ENCODE results near the gene DOCK1.

The DOCK1 gene

GRCh38 chr10:127415116-127415515 is 509.9 kb downstream of the DOCK1 start:
- no peak for DNase-seq

- DNase-seq: no peak
These were observed 510.8 kb downstream of the DOCK1 start for GRCh38 chr10:127415901-127416581.

- no peak for DNase-seq
These were observed 511.8 kb downstream of the DOCK1 start for GRCh38 chr10:127417031-127417430.

- DNase-seq: no peak
These were observed 512.6 kb downstream of the DOCK1 start for GRCh38 chr10:127417686-127418401.

GRCh38 chr10:127418536-127419168 is 513.4 kb downstream of the DOCK1 start:
- no peak for DNase-seq

- DNase-seq: no peak
These were observed 515.0 kb downstream of the DOCK1 start for GRCh38 chr10:127420138-127420684.

- DNase-seq: no peak
These were observed 518.1 kb downstream of the DOCK1 start for GRCh38 chr10:127423218-127423915.

- DNase-seq: peak; percentile 68
These were observed 519.5 kb downstream of the DOCK1 start for GRCh38 chr10:127424594-127425264.

GRCh38 chr10:127426746-127427145 is 521.5 kb downstream of the DOCK1 start:
- DNase-seq: no peak

- DNase-seq: no peak
These were observed 522.7 kb downstream of the DOCK1 start for GRCh38 chr10:127427926-127428325.

- DNase-seq: no peak
These were observed 523.3 kb downstream of the DOCK1 start for GRCh38 chr10:127428385-127428980.

GRCh38 chr10:127429601-127430312 is 524.5 kb downstream of the DOCK1 start:
- no peak for DNase-seq

- DNase-seq: no peak
These were observed 526.3 kb downstream of the DOCK1 start for GRCh38 chr10:127431525-127431924.

- no peak for DNase-seq
These were observed 528.8 kb downstream of the DOCK1 start for GRCh38 chr10:127434006-127434405.

GRCh38 chr10:127435246-127435645 is 530.0 kb downstream of the DOCK1 start:
- no peak for DNase-seq

GRCh38 chr10:127440371-127440770 is 535.1 kb downstream of the DOCK1 start:
- no peak for DNase-seq

GRCh38 chr10:127441350-127442219 is 536.4 kb downstream of the DOCK1 start:
- DNase-seq: no peak

GRCh38 chr10:127442220-127442525 is 536.9 kb downstream of the DOCK1 start:
- no peak for DNase-seq

- DNase-seq: no peak
These were observed 538.9 kb downstream of the DOCK1 start for GRCh38 chr10:127444155-127444554.

- no peak for DNase-seq
These were observed 542.0 kb downstream of the DOCK1 start for GRCh38 chr10:127447197-127447596.

GRCh38 chr10:127449490-127449889 is 544.3 kb downstream of the DOCK1 start:
- peak; percentile 8 for DNase-seq

Measured in NCI-H2171 treated with DMSO at 0.1 percent for 48 hours (cell line).